Ascending aorta (tissue), 2 donors: Measurements from ENCODE around the gene IFT57. TPM values are rescaled to one million over a fixed set of nuclear protein-coding genes. Genes with fewer than 3 reads are reported as not detected.

Experiments used
- DNase-seq, 2 donors: peaks; one replicate each; pipeline ENCODE4 v3.0.0-alpha.2; 2019; ENCODE audit warnings: low spot score in 2 of 2
- H3K27ac ChIP-seq, 2 donors: fragments of 200-600 bp; sonication (generic); one replicate each; pipeline ENCODE4 v1.5.1; 2016 to 2017; ENCODE audit warnings: mild to moderate bottlenecking in 1 of 2
- H3K27me3 ChIP-seq: fragments of 200-600 bp; sonication (generic); one replicate; pipeline ENCODE4 v1.5.1; 2017
- H3K36me3 ChIP-seq, 2 donors: fragments of 200-600 bp; sonication (generic); one replicate each; pipeline ENCODE4 v1.5.1; 2016
- H3K4me1 ChIP-seq, 2 donors: fragments of 200-600 bp; sonication (generic); one replicate each; pipeline ENCODE4 v1.5.1; 2016 to 2017; ENCODE audit warnings: mild to moderate bottlenecking in 1 of 2
- H3K4me3 ChIP-seq, 2 donors: fragments of 200-600 bp; sonication (generic); one replicate each; pipeline ENCODE4 v1.5.1; 2016 to 2017; ENCODE audit warnings: mild to moderate bottlenecking in 1 of 2
- H3K9me3 ChIP-seq, 2 donors: fragments of 200-600 bp; sonication (generic); one replicate each; pipeline ENCODE4 v1.5.1; 2016
- intact Hi-C: fragments of 100-400 bp; cut with DNase I; formaldehyde crosslinking; loops from one replicate; pipeline ENCODE4 v1.15.1; 2023
- total RNA-seq: library from RNA; depleted of rRNA; stranded (reverse); fragments of >200 nt; gene quantifications from one replicate; pipeline ENCODE4 v1.1.0, GENCODE V29; 2016
- TF ChIP-seq, protein P1 (sequence below), 3 experiments: fragments of 200-600 bp in 2 of 3; fragments of 450-650 bp in 1 of 3; sonication (generic) in 2 of 3; IDR thresholded peaks; one replicate each; pipeline ENCODE4 v1.5.1; 2016 to 2019; ENCODE audit warnings: antibody characterized with exemption in 3 of 3, mild to moderate bottlenecking in 1 of 3, moderate library complexity in 1 of 3

The IFT57 gene
- total RNA-seq, 1 donor from 2014 or later, result 27.7 TPM

- TF ChIP-seq, protein P1, sequence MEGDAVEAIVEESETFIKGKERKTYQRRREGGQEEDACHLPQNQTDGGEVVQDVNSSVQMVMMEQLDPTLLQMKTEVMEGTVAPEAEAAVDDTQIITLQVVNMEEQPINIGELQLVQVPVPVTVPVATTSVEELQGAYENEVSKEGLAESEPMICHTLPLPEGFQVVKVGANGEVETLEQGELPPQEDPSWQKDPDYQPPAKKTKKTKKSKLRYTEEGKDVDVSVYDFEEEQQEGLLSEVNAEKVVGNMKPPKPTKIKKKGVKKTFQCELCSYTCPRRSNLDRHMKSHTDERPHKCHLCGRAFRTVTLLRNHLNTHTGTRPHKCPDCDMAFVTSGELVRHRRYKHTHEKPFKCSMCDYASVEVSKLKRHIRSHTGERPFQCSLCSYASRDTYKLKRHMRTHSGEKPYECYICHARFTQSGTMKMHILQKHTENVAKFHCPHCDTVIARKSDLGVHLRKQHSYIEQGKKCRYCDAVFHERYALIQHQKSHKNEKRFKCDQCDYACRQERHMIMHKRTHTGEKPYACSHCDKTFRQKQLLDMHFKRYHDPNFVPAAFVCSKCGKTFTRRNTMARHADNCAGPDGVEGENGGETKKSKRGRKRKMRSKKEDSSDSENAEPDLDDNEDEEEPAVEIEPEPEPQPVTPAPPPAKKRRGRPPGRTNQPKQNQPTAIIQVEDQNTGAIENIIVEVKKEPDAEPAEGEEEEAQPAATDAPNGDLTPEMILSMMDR (IDR thresholded peaks at IDR 0.05), result no peak
- Histone ChIP-seq H3K27me3 (no peaks in the 10 kb centered on the region), H3K36me3 (no peaks in the 10 kb centered on the region), H3K4me1 (peaks cover 0 to 11% of the 10 kb centered on the region in 2 donors), H3K4me3 (no peak overlapping the region), H3K9me3 (no peaks in the 10 kb centered on the region), H3K27ac (peak overlapping the region in 1 of 2 donors; percentile 49)
- DNase-seq, result no peak
- intact Hi-C loops, result no loop called here
Observed at GRCh38 chr3:108130701-108131474, 91.3 kb downstream of the IFT57 start.

DNA sequence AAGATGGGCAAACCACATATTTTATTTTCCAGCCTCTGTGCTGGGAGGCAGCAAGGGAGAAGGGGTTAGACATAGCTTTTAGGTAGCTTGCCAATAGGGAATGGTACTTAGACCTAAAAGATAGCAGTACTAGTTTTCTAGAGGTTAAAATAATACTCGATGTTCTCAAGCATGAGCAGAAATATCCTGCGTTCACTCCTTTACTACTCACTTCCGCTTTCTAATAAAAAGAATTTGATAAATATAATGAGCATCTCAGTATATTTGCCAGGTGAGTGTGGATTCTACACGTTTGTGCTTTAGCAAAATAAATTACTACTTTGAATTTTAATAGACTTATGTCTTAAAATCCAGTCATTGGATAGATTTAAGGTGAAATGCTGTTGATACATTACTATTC lies 92.0 kb downstream of the IFT57 start:
- H3K27ac ChIP-seq, result no peak overlapping the region
- no peaks in the 10 kb centered on the region for H3K27me3 ChIP-seq
- no peak overlapping the region for H3K4me3 ChIP-seq
- no peak for DNase-seq
- TF ChIP-seq, protein P1 (IDR thresholded peaks at IDR 0.05), result no peak
- H3K9me3 ChIP-seq, result no peaks in the 10 kb centered on the region
- intact Hi-C loops, result no loop called here
- no peaks in the 10 kb centered on the region for H3K36me3 ChIP-seq
- H3K4me1 ChIP-seq, result peaks cover 0 to 11% of the 10 kb centered on the region in 2 donors

DNA sequence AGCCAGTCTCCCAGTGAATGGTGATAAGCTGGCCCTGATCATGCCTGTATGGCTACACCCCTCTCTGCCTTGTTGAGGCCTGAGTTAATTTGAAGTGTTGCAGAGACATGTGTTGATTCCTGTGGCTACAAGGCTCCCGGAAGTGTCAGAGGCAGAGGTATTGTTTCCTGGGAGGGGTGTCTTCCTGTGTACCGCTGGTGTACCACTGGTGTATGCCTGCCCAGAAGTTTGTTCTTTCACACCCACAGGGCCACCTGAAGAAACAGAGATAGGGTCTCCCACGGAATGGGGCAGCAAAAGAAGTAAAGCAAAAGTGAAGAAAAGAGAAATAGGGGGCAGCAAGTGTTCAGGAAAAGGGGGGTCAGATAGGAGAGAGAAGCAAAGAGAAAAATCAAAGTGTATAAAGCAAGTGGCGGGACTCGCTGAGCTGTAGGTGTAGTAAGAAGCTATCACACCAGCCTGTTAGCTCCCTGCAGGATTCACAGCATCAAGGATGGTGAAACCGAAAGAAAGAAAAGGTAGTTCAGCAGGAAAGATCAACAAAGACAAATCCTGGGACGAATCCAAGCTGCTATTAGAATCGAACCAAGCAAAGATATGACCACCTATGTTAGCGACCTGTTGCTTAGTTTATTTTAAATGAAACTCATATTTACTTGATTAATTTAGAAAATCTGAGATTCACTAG lies 94.8 kb downstream of the IFT57 start:
- Histone ChIP-seq H3K4me3 (no peak overlapping the region), H3K4me1 (peaks cover 0 to 10% of the 10 kb centered on the region in 2 donors), H3K27me3 (no peaks in the 10 kb centered on the region), H3K36me3 (no peaks in the 10 kb centered on the region), H3K27ac (no peak overlapping the region), H3K9me3 (no peaks in the 10 kb centered on the region)
- TF ChIP-seq, protein P1 (IDR thresholded peaks at IDR 0.05), result no peak
- no peak for DNase-seq
- intact Hi-C loops, result no loop called here

DNA sequence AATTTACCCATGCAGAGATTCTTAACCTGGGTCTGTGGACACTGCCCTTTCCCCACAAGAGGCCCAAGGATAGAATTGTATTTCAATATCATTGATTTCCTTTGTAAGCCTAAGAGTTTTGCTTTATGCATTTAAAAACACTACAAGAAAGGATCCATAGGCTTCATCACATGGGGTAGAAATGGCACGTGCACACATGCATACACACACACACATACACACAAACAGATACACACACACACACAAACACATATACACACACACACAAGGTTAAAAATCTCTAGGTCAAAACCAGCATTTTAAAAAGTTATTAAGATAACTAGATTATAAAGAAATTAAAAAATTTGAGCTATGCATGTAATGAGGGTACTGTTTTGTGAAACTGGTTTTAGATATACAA lies 95.9 kb downstream of the IFT57 start:
- Histone ChIP-seq H3K4me3 (no peak overlapping the region), H3K4me1 (peaks cover 0 to 4% of the 10 kb centered on the region in 2 donors), H3K36me3 (no peaks in the 10 kb centered on the region), H3K27ac (no peak overlapping the region), H3K9me3 (no peaks in the 10 kb centered on the region), H3K27me3 (no peaks in the 10 kb centered on the region)
- no peak for DNase-seq
- intact Hi-C loops, result no loop called here
- TF ChIP-seq, protein P1 (IDR thresholded peaks at IDR 0.05), result no peak

- Histone ChIP-seq H3K4me1 (no peaks in the 10 kb centered on the region), H3K9me3 (no peaks in the 10 kb centered on the region)
- TF ChIP-seq, protein P1 (IDR thresholded peaks at IDR 0.05), result no peak
Observed at GRCh38 chr3:108125550-108126071, 96.6 kb downstream of the IFT57 start.

More at GRCh38 chr3:108125550-108126071, 96.6 kb downstream of the IFT57 start:
- Histone ChIP-seq H3K27me3 (no peaks in the 10 kb centered on the region), H3K36me3 (no peaks in the 10 kb centered on the region), H3K27ac (no peak overlapping the region), H3K4me3 (no peak overlapping the region)
- intact Hi-C loops, result no loop called here
- peak in 1 of 2 donors; percentile 67 for DNase-seq
